SK-N-MC (cell line): ENCODE results near the gene PTPN11.

Experiments used
- EZH2 ChIP-seq: fragments of 200-600 bp; sonication (generic); IDR thresholded peaks from one replicate; pipeline ENCODE4 v1.6.1; 2017; ENCODE audit warnings: antibody characterized with exemption
- POLR2AphosphoS5 ChIP-seq: IDR thresholded peaks from 2 replicates; pipeline ENCODE4 v1.6.1; 2012; ENCODE audit warnings: mild to moderate bottlenecking, low read depth, low read length, borderline replicate concordance

DNA sequence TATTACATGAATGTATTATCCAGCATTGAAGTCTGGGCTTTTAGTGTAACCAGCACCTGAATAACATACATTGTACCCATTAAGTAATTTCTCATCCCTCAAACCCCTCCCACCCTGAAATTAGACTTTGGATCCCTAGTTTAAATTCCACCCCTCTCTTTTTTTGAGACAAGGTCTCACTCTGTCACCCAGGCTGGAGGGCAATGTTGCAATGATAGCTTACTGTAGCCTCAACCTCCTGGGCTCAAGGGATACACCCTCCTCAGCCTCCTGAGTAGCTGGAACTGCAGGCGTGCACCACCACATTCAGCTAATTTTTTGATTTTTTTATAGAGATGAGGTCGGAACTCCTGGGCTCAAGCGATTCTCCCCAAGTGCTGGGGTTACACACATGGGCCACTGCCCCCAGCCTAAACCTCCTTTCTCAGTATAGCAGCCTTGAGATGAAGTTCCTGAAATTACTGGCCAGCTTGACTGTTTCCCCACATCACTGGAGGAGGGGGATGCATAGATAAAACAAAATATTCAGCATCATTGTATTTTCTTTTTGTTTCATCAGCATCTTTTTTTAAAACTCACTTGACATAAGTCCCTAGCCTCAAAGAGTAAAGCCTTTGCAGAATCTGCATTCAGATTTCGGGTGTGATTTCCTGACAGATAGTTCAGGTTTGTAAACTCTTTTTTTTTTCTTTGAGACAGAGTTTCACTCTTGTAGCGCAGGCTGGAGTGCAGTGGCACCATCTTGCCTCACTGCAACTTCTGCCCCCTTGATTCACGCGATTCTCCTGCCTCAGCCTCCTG, 7.0 kb downstream of the PTPN11 start:
- no peak for TF ChIP-seq EZH2
- TF ChIP-seq POLR2AphosphoS5: no peak
